Hepatocyte (in vitro differentiated cells): ENCODE measurements around the gene EPHA4.

Source experiments
- EZH2 ChIP-seq: fragments of 200-600 bp; sonication (generic); IDR thresholded peaks from 2 replicates; pipeline ENCODE4 v1.6.1; 2016; ENCODE audit warnings: antibody characterized with exemption, mild to moderate bottlenecking, borderline replicate concordance
- TF ChIP-seq, protein P1 (sequence below): fragments of 200-600 bp; sonication (generic); IDR thresholded peaks from 2 replicates; pipeline ENCODE4 v1.5.1; 2016; ENCODE audit warnings: antibody characterized with exemption, mild to moderate bottlenecking; ENCODE audit not compliant: poor library complexity

DNA sequence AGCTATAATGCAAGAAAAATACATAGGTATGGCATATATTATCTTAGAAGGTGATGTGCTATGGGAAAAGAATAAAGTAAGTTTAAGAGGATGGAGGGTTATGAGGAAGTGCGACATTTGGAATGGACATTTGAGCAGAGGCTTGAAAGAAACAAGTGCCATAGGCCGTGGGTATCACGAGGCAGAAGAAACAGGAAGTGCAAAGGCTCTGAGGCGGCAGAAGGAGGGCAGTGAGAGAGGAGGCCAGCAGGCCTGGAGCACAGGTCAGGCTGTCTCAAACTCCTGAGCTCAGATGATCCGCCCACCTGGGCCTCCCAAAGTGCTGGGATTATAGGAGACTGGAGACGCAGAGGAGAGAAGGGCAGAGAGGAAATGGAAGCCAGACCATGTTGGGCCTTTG lies 40.7 kb upstream of the EPHA4 start:
- TF ChIP-seq EZH2 = no peak
- TF ChIP-seq, protein P1, sequence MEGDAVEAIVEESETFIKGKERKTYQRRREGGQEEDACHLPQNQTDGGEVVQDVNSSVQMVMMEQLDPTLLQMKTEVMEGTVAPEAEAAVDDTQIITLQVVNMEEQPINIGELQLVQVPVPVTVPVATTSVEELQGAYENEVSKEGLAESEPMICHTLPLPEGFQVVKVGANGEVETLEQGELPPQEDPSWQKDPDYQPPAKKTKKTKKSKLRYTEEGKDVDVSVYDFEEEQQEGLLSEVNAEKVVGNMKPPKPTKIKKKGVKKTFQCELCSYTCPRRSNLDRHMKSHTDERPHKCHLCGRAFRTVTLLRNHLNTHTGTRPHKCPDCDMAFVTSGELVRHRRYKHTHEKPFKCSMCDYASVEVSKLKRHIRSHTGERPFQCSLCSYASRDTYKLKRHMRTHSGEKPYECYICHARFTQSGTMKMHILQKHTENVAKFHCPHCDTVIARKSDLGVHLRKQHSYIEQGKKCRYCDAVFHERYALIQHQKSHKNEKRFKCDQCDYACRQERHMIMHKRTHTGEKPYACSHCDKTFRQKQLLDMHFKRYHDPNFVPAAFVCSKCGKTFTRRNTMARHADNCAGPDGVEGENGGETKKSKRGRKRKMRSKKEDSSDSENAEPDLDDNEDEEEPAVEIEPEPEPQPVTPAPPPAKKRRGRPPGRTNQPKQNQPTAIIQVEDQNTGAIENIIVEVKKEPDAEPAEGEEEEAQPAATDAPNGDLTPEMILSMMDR = no peak
